Chondrocyte (in vitro differentiated cells): Measurements from ENCODE around the gene ZNF8. TPM values are rescaled to one million over a fixed set of nuclear protein-coding genes. Genes with fewer than 3 reads are reported as not detected.
A peak's percentile ranks its signal among the peaks of the same experiment; 100 is the strongest.

Source experiments
- DNase-seq: peaks from one replicate; pipeline ENCODE4 v3.0.0; 2021; ENCODE audit warnings: mixed read lengths, low spot score
- H3K27ac Mint-ChIP-seq: one replicate; pipeline ENCODE4 v1.8.0; 2021; ENCODE audit warnings: mild to moderate bottlenecking, moderate library complexity, mixed read lengths; ENCODE audit not compliant: unreplicated experiment
- H3K27me3 Mint-ChIP-seq: 2 replicates; pipeline ENCODE4 v1.8.0; 2021; ENCODE audit warnings: low read depth, mixed read lengths
- H3K36me3 Mint-ChIP-seq: 2 replicates; pipeline ENCODE4 v1.8.0; 2021; ENCODE audit warnings: low read depth, mixed read lengths
- H3K4me1 Mint-ChIP-seq: 2 replicates; pipeline ENCODE4 v1.8.0; 2021; ENCODE audit warnings: low read depth, mild to moderate bottlenecking, mixed read lengths
- H3K4me3 Mint-ChIP-seq: one replicate; pipeline ENCODE4 v1.8.0; 2021; ENCODE audit warnings: mild to moderate bottlenecking, moderate library complexity, mixed read lengths; ENCODE audit not compliant: unreplicated experiment
- H3K9me3 Mint-ChIP-seq: 2 replicates; pipeline ENCODE4 v1.8.0; 2021; ENCODE audit warnings: low read depth, mixed read lengths
- CTCF ChIP-seq: fragments of 200-600 bp; sonication (generic); IDR thresholded peaks from 2 replicates; pipeline ENCODE4 v1.5.0; 2021; ENCODE audit warnings: antibody characterized with exemption, mild to moderate bottlenecking, moderate library complexity
- total RNA-seq: library from RNA; stranded (reverse); gene quantifications from 3 replicates; pipeline ENCODE4 v1.2.1, GENCODE V29; 2021

Gene ZNF8
- total RNA-seq, 1 donor from 2014 or later, result 8.1 TPM

DNA sequence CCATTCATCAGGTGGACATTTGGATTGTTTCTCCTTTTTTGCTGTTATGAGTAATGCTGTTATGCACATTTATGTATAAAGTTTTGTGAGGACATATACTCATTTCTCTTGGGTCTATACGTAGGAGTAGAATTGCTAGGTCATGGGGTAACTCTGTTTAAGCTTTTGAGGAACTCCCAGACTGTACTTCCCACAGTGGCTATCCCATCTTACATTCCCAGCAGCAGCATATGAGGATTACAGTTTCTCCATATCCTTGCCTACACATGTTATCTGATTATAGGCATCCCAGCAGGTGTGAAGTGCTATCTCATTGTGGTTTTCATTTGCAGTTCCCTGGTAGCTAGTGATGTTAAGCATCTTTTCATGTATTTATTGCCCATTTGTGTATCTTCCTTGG, 53.9 kb downstream of the ZNF8 start:
- no peak for DNase-seq
- TF ChIP-seq CTCF, result no peak
- Mint-ChIP-seq H3K27me3 (no peaks in the 10 kb centered on the region), H3K4me3 (no peak overlapping the region), H3K27ac (no peak overlapping the region), H3K4me1 (peaks cover 6% of the 10 kb centered on the region), H3K36me3 (peaks cover 3% of the 10 kb centered on the region), H3K9me3 (no peaks in the 10 kb centered on the region)

GRCh38 chr19:58334691-58335249, 56.0 kb downstream of the ZNF8 start:
- DNase-seq, result no peak
- Mint-ChIP-seq H3K9me3 (no peaks in the 10 kb centered on the region), H3K27ac (no peak overlapping the region), H3K36me3 (peaks cover 19% of the 10 kb centered on the region), H3K27me3 (no peaks in the 10 kb centered on the region), H3K4me3 (no peak overlapping the region), H3K4me1 (peaks cover 3% of the 10 kb centered on the region)
- TF ChIP-seq CTCF, result no peak

- no peaks in the 10 kb centered on the region for H3K4me1 Mint-ChIP-seq
- no peak for TF ChIP-seq CTCF
- no peaks in the 10 kb centered on the region for H3K9me3 Mint-ChIP-seq
- no peak overlapping the region for H3K27ac Mint-ChIP-seq
- no peaks in the 10 kb centered on the region for H3K27me3 Mint-ChIP-seq
- peaks cover 22% of the 10 kb centered on the region for H3K36me3 Mint-ChIP-seq
- no peak for DNase-seq
- no peak overlapping the region for H3K4me3 Mint-ChIP-seq
Observed at GRCh38 chr19:58335630-58336029, 56.9 kb downstream of the ZNF8 start.

GRCh38 chr19:58336216-58336615, 57.5 kb downstream of the ZNF8 start:
- Mint-ChIP-seq H3K4me1 (peaks cover 1% of the 10 kb centered on the region), H3K36me3 (peaks cover 25% of the 10 kb centered on the region), H3K9me3 (no peaks in the 10 kb centered on the region), H3K27ac (peak overlapping the region; percentile 49), H3K4me3 (no peak overlapping the region), H3K27me3 (no peaks in the 10 kb centered on the region)
- TF ChIP-seq CTCF, result no peak
- DNase-seq, result no peak

GRCh38 chr19:58336820-58337219, 58.1 kb downstream of the ZNF8 start:
- no peaks in the 10 kb centered on the region for H3K27me3 Mint-ChIP-seq
- peaks cover 28% of the 10 kb centered on the region for H3K36me3 Mint-ChIP-seq
- H3K27ac Mint-ChIP-seq, result no peak overlapping the region
- H3K4me3 Mint-ChIP-seq, result no peak overlapping the region
- peaks cover 3% of the 10 kb centered on the region for H3K4me1 Mint-ChIP-seq
- DNase-seq, result no peak
- TF ChIP-seq CTCF, result no peak
- H3K9me3 Mint-ChIP-seq, result no peaks in the 10 kb centered on the region
